DND-41 (cell line): ENCODE measurements around the gene PMF1.
A peak's percentile ranks its signal among the peaks of the same experiment; 100 is the strongest.
"Not testable (repeated sequence)": the region's sequence is repeated elsewhere in the genome, so short reads cannot be mapped to it uniquely, and the experiment has no call there.

Source experiments
- ATAC-seq: fragments of 200-7000 bp; cut with Tn5 transposase; 3 replicates; pipeline ENCODE4 v1.9.1; 2021; ENCODE audit warnings: low read depth; ENCODE audit not compliant: insufficient read depth
- DNase-seq: peaks from one replicate; pipeline ENCODE4 v3.0.0-alpha.2; 2020
- H2AFZ ChIP-seq: 2 replicates; pipeline ENCODE4 v1.6.0; 2012; ENCODE audit warnings: low read depth, low read length
- H3K27ac ChIP-seq: 2 replicates; pipeline ENCODE4 v1.5.1; 2012; ENCODE audit warnings: low read length, inconsistent platforms
- H3K27me3 ChIP-seq: fragments of 200-600 bp; sonication (generic); 2 replicates; pipeline ENCODE4 v1.6.0; 2012; ENCODE audit warnings: low read length, mild to moderate bottlenecking, inconsistent platforms; ENCODE audit not compliant: insufficient read depth, poor library complexity
- H3K36me3 ChIP-seq: 2 replicates; pipeline ENCODE4 v1.5.1; 2012; ENCODE audit warnings: low read length, inconsistent platforms; ENCODE audit not compliant: insufficient read depth
- H3K4me1 ChIP-seq: 2 replicates; pipeline ENCODE4 v1.5.1; 2012; ENCODE audit warnings: mild to moderate bottlenecking, low read length; ENCODE audit not compliant: insufficient read depth
- H3K4me2 ChIP-seq: 2 replicates; pipeline ENCODE4 v1.6.0; 2012; ENCODE audit warnings: mild to moderate bottlenecking, moderate library complexity, low read length, inconsistent platforms; ENCODE audit not compliant: insufficient read depth
- H3K4me3 ChIP-seq, 2 experiments: fragments of 200-600 bp in 1 of 2; shearing (Covaris generic) in 1 of 2; 2 replicates each; pipeline ENCODE4 v1.5.1; 2012 to 2016; ENCODE audit warnings: inconsistent platforms in 2 of 2, low read length in 2 of 2, mild to moderate bottlenecking in 2 of 2, low read depth in 1 of 2, moderate library complexity in 1 of 2
- H3K79me2 ChIP-seq: 2 replicates; pipeline ENCODE4 v1.6.0; 2012; ENCODE audit warnings: low read length, inconsistent platforms; ENCODE audit not compliant: insufficient read depth
- H3K9ac ChIP-seq: 2 replicates; pipeline ENCODE4 v1.6.0; 2012; ENCODE audit warnings: low read depth, mild to moderate bottlenecking, inconsistent platforms, low read length, moderate library complexity
- H3K9me3 ChIP-seq: 2 replicates; pipeline ENCODE4 v1.5.1; 2012; ENCODE audit warnings: low read length, moderate library complexity, mild to moderate bottlenecking, inconsistent platforms; ENCODE audit not compliant: insufficient read depth, severe bottlenecking
- H4K20me1 ChIP-seq: 2 replicates; pipeline ENCODE4 v1.6.0; 2012; ENCODE audit warnings: low read length; ENCODE audit not compliant: insufficient read depth
- EZH2 ChIP-seq: IDR thresholded peaks from 3 replicates; pipeline ENCODE4 v1.6.1; 2012; ENCODE audit warnings: borderline replicate concordance, low read depth, mild to moderate bottlenecking, moderate library complexity, low read length, inconsistent platforms; ENCODE audit not compliant: severe bottlenecking
- TF ChIP-seq, protein P1 (sequence below): IDR thresholded peaks from 2 replicates; pipeline ENCODE4 v1.5.1; 2012; ENCODE audit warnings: borderline replicate concordance, low read length, moderate library complexity, mild to moderate bottlenecking; ENCODE audit not compliant: poor library complexity, severe bottlenecking; ENCODE audit errors: extremely low read depth

The PMF1 gene

DNA sequence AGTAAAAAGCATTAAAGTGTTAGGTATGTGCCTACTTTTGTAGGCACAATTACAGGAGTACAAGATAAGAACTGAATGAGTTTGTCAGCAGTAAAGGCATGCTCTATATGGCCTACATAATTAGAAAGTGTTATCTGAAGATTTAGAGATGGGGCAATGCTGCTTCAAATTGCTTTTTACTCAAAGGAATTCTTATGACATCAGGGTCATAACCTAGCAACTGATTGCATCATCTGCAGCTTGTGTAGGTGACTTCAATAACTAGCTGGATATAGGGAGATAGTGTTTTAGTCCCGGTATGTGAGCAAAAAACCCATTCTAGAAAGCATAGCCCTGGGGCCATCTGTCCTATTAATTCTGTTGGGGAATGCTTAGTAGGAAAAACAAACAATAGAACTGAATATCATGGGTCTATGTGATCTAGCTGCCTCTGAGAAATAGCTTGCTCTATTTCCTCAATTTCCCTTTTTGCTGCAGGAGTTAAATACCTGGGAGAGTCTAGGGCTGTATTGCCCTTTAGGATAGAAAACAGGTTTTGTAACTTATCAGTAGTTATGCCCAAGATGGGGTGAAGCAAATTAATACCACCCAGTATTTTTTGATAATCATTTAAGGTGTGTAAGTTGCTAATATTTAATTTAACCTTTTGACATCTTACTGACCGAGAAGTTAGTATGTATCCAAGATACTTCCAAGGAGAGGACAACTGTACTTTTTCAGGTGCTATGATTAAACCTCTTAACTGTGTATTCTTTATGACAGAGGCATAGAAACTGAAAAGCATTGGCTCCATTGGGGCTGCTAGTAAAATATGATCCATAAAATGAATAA lies 26.2 kb upstream of the PMF1 start:
- not testable (repeated sequence) for ATAC-seq, H3K4me3 ChIP-seq, H3K79me2 ChIP-seq, H3K9ac ChIP-seq, H3K27ac ChIP-seq, H3K27me3 ChIP-seq, DNase-seq, H3K4me1 ChIP-seq, H2AFZ ChIP-seq, H3K36me3 ChIP-seq, H3K4me2 ChIP-seq, H3K9me3 ChIP-seq, H4K20me1 ChIP-seq

DNA sequence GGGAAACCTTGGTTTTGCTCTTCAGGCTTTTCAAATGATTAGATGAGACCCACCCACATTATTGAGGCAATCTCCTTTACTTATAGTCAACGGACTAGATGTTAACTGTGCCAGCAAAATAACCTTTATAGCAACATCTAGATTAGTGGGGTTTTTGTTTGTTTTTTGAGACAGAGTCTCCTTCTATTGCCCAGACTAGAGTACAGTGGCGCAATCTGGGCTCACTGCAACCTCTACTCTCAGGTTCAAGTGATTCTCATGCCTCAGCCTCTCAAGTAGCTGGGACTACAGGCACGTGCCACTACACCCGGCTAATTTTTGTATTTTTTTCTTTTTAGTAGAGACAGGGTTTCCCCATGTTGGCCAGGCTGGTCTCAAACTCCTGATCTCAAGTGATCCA lies 22.5 kb upstream of the PMF1 start:
- H3K79me2 ChIP-seq, result peaks cover 12% of the 10 kb centered on the region
- H3K36me3 ChIP-seq, H4K20me1 ChIP-seq, DNase-seq, H3K4me2 ChIP-seq, H3K27ac ChIP-seq, H3K9ac ChIP-seq, H2AFZ ChIP-seq, H3K9me3 ChIP-seq, ATAC-seq, H3K27me3 ChIP-seq, H3K4me3 ChIP-seq: not testable (repeated sequence)
- H3K4me1 ChIP-seq, result peaks cover 18% of the 10 kb centered on the region

DNA sequence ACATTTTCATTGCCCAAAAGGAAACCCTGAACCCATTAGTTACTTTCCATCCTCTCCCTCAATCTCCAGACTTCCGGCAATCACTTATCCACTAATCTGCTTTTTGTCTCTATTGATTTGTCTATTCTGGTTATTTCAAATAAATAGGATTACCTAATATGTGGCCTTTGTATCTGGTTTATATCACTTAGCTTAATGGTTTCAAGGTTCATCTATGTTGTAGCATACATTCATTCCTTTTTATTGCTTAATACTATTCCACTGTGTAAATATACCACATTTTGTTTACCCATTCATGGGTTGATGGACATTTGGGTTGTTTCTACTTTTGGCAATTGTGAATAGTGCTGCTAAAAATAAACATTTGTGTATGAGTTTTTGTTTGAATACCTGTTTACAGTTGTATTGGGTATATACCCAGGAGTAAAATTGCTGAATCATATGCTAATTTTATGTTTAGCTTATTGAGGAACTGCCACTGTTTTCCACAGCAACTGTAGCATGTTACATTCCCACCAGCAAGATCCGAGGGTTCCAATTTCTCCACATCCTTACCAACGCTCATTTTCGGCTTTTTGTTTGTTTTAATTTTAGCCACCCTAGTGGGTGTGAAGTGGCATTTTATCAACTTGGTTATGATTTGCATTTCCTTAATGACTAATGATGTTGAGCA lies 21.4 kb upstream of the PMF1 start:
- Histone ChIP-seq H3K9me3 (no peaks in the 10 kb centered on the region), H3K27ac (no peak overlapping the region), H3K4me3 (no peak overlapping the region), H3K27me3 (no peaks in the 10 kb centered on the region), H3K4me1 (peaks cover 29% of the 10 kb centered on the region), H3K79me2 (peaks cover 24% of the 10 kb centered on the region), H3K4me2 (no peak overlapping the region), H4K20me1 (peaks cover 11% of the 10 kb centered on the region; the same call in 1 of the 2 replicates), H3K36me3 (peaks cover 11% of the 10 kb centered on the region), H3K9ac (no peak overlapping the region), H2AFZ (no peak overlapping the region)
- TF ChIP-seq, protein P1, sequence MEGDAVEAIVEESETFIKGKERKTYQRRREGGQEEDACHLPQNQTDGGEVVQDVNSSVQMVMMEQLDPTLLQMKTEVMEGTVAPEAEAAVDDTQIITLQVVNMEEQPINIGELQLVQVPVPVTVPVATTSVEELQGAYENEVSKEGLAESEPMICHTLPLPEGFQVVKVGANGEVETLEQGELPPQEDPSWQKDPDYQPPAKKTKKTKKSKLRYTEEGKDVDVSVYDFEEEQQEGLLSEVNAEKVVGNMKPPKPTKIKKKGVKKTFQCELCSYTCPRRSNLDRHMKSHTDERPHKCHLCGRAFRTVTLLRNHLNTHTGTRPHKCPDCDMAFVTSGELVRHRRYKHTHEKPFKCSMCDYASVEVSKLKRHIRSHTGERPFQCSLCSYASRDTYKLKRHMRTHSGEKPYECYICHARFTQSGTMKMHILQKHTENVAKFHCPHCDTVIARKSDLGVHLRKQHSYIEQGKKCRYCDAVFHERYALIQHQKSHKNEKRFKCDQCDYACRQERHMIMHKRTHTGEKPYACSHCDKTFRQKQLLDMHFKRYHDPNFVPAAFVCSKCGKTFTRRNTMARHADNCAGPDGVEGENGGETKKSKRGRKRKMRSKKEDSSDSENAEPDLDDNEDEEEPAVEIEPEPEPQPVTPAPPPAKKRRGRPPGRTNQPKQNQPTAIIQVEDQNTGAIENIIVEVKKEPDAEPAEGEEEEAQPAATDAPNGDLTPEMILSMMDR, result no peak
- no peak for TF ChIP-seq EZH2
- DNase-seq (no peak), ATAC-seq (no peak)

DNA sequence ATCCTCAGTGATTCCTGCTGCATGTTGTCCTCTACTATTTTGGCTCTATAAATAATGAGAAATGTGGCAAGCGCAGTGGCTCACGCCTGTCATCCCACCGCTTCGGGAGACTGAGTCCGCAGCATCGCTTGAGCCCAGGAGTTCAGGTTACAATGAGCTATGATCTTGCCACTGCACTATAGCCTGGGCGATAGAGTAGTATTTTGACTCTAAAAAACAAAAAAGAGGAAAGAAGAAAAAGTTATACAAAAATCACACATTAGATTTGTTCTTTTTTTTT lies 19.7 kb upstream of the PMF1 start:
- H3K79me2 ChIP-seq, result peaks cover 39% of the 10 kb centered on the region

More for the DNA sequence above, 19.7 kb upstream of the PMF1 start:
- H3K4me1 ChIP-seq, result peaks cover 33% of the 10 kb centered on the region
- peak overlapping the region; percentile 48 for H3K9ac ChIP-seq
- H3K4me2 ChIP-seq, result peak overlapping the region; percentile 57
- no peaks in the 10 kb centered on the region for H3K9me3 ChIP-seq
- peak overlapping the region in 1 of 2 experiments; percentile 93; a peak in 2 of 4 replicates for H3K4me3 ChIP-seq
- TF ChIP-seq, protein P1, result no peak
- no peak for TF ChIP-seq EZH2
- DNase-seq (no peak), ATAC-seq (no peak)
- H3K36me3 ChIP-seq, result peaks cover 18% of the 10 kb centered on the region
- peaks cover 13% of the 10 kb centered on the region; the same call in 1 of the 2 replicates for H4K20me1 ChIP-seq
- peak overlapping the region; percentile 75 for H3K27ac ChIP-seq
- H3K27me3 ChIP-seq, result no peaks in the 10 kb centered on the region
- H2AFZ ChIP-seq, result peak overlapping the region; percentile 80
